ENCODE measurements around the gene BPHL. TPM values are rescaled to one million over a fixed set of nuclear protein-coding genes. Genes with fewer than 3 reads are reported as not detected.

The BPHL gene
- total RNA-seq, result 12.2 and 13.4 TPM in 2 replicates

DNA sequence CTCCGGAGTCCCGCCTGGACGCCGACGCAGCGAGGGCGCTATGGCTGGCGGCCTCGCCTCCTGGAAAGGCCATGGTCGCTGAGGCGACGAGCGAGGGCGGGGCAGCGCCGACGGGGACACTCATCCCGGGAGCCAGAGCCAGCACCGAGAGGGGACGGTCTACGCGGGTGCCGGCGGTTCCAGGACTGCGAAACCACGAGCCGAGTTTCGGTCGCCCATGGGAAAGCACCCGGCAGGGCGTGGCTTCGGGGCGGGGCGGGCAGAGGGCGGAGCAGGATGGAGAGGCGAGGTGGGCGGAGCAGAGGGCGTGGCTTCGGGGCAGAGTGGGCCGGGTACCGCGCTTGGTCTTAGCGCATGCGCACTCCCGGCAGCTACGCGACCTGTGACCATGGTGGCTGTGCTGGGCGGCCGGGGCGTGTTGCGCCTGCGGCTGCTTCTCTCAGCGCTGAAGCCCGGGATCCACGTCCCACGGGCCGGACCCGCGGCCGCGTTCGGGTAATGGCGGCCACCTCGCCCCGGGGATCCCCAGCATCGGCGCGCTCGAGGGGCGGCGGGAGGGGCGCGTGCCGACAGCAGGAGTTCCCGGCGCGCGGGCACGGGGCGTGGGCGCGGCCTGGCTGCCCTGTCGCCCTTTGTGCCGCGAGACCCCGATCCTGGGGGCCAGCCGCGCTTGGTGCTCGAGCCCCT lies at the start of gene BPHL:
BPHL (plus strand) TSS at position 359 of the 687 bp plus-strand sequence; CDS start at position 389, 30 bp downstream.

DNA sequence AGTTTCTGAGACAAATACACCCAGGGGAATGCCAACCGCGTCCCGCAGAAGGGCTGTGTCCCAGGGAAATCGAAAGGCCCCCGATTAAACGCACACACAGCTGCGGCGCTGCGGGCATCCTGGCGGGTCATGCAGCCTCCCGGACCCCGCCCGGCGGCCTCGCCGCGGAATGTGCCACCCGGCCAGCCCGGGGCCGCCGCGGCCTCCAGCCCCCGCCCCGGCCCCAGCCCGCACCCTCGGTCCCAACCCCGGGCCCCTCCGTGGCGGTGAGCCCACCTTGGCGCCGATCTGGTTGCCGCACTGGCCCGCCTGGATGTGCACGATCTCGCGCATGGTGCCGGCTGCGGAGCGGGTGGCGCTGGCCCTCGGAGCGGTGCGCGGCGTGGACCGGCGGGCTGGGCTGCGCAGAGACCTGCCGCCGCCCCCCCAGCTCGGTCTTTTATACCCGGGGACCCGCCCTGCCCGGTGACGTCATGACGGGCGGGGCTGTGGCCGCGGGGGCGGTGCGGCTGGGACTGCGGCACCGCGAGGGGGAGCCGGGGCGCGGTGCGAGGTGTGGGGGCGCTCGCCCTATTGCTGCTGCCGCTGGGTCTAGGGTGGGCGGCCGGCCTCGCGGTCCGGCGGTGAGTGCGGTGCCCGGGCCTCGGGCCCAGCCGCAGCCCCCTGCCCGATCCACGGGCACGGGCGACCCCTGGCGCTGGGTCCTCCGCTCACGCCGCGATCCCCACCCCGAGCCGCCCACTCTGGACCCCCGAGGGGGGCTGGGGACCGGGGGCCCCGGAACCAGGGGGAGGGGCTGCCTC lies 38.8 kb downstream of the BPHL start, which contains the start of gene TUBB2A:
TUBB2A (minus strand) TSS at position 414 of the 803 bp plus-strand sequence; CDS start at position 333, 81 bp downstream.

Other genes with a start within 250 kb of the BPHL start
- 7.2 and 7.3 TPM in 2 replicates for gene SERPINB9, start 215.4 kb upstream of the BPHL start, total RNA-seq
- gene SERPINB6, start 147.1 kb upstream of the BPHL start, total RNA-seq, result 136 and 168 TPM in 2 replicates
- 41.7 and 44.3 TPM in 2 replicates for gene NQO2, start 118.8 kb upstream of the BPHL start, total RNA-seq
- 11.1 and 12.6 TPM in 2 replicates for gene RIPK1, start 50.2 kb upstream of the BPHL start, total RNA-seq
- gene TUBB2A, start 38.8 kb downstream of the BPHL start, total RNA-seq, result 226 and 228 TPM in 2 replicates
- 40.7 and 41.9 TPM in 2 replicates for gene TUBB2B, start 108.9 kb downstream of the BPHL start, total RNA-seq
- gene PSMG4, start 140.2 kb downstream of the BPHL start, total RNA-seq, result 29.3 and 29.4 TPM in 2 replicates